GM21515 (cell line): Measurements from ENCODE around the gene CTIF.

Experiments used
- ATAC-seq: cut with Tn5 transposase; IDR thresholded peaks from one replicate; pipeline ENCODE4 v1.9.1; 2021; ENCODE audit not compliant: unreplicated experiment

CTIF gene

DNA sequence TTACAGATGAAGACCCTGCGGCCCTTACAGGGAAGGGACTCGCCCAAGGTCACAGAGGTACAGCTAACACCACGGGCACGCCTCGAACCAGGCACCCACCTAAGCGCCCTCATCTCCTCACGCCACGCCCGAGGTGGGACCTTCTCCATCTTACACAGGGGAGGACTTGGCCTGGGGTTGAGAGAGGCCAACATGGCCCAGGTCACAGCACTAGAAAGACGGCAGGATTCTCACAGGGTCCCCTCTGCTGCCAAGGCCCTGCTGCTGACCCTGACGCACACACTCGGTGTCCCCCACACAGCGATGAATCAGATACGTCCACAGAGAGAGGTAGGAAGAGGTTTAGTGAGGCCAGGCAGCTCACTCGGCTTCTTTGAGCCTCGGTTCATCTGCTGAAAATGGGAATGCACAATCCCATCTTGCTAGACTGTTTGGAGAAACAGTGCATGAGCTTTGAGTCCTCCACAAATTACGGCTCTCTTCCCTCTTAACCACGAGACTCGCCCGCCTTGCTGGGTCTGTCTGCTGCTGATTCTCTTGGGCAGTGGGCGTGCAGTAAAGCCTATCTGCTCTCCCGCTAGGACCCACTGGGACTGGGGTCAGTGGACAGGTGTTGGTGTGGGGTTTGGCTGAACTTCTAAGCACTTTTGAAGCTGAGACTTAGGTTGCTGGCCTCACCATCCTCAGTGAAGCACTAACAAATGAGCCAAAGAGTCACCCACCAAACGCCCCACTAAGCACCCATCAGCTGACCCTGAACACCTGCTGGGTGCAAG is 332.7 kb downstream of the CTIF start:
- no peak for ATAC-seq

DNA sequence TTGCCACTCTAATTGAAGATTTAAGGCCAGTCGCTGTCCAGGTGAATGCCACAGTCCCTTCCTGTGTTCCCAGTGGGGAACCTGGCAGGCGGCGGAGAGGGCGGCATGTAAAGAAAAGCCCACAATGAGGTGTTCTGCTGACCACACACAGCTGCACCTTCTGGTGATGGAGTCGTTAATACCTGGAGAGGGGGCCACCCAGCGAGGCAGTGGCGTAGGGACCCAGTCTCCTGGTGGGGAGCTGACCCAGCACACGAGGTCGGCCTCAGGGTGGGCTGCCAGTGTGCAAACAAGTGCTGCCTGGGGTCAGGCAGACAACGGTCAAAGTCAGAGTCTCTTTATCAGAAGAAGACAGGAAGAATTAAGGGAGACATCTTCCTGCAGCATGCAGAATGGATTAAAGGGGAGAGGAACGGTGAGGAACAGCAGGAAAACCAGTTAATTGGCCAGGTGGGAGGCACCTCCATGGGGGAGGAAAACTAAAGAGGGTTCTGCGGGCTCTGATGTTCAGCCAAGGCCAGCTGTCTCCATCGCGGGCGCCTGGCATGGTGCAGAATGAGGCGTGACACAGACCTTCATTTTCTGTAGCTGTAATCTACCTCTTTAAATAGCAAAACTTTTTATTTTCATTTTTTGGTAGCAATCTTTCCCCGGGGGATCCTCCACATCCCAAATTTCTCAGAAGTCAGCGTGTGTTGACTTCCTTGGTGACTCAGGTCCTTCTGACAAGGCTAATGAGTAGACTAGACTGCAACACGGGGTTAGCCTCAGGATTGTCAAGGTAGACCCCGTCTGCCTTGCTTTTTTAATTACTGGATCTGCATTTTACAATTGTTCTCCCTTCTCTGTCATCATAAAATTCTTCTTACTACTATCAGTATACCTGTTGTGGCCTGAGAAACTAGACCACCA is 333.7 kb downstream of the CTIF start:
- no peak for ATAC-seq

DNA sequence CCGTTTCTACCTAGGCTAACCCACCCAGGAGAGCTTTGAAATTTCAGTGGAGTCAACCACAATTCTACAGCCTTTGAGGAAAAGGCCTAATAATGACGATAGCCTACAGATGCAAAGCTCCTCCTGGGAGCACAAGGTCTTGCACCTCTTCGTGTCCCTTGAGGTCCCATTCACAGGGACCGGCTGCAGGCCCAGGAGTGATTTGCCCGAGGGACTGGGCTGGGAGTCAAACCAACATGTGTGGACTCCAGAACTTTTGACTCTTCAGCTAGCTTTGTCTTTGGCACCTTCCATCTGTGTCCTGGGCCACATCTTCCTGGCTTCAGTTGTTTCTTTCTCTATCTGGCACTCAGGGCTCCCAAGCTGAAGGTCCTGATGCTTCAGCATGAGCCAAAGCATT is 335.4 kb downstream of the CTIF start:
- no peak for ATAC-seq

DNA sequence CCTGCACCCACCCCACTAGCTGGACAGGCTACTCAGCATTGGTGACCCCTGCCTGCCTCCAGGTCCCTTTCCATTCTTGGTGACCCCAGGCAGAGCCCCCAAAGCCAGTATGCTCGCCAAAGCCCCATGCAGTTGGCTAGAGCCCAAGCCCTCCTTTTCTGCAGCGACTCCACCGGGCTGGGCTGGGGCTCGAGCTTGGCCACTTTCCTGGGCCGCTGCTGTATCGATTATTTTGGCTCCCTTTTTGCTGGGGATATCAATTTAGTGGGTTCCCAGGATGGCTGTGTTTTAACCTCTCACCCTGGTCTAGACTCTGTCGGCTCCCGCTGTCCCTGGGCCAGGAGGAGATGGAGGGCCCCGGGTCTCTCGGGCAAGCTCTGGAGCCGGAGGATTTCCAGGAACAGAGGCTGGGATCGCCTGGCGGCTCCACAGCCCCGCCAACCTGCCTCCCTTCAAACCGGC is 335.9 kb downstream of the CTIF start:
- no peak for ATAC-seq

DNA sequence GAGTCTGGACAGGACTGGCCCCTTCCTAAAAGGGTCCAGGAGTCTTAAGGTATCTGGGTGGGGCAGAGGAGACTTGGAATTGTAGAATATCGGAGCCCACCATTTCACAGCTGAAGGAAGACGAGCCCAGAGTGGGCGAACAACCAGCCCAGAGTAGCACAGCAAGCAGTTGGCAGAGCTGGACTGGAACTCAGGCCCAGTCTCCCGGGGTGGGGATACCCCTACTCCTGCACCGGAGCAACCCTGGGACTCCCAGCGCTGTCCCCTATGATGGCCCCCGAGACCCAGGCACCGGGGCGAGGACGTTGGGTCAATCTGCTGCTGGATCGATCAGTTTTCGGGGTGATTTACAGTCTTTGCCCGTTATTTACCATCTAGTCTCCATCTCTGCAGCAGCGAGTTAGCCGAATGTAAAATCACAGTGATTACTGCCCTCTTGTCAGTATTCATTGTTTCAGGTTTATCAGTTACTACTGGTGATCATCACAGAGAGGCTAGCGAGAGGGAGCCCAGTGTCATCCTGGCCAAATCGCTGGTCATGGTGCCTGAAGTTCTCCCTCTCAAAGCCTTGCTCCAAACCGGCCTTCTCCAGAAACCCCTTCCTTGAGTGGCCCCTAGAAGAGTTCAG is 336.6 kb downstream of the CTIF start:
- no peak for ATAC-seq

DNA sequence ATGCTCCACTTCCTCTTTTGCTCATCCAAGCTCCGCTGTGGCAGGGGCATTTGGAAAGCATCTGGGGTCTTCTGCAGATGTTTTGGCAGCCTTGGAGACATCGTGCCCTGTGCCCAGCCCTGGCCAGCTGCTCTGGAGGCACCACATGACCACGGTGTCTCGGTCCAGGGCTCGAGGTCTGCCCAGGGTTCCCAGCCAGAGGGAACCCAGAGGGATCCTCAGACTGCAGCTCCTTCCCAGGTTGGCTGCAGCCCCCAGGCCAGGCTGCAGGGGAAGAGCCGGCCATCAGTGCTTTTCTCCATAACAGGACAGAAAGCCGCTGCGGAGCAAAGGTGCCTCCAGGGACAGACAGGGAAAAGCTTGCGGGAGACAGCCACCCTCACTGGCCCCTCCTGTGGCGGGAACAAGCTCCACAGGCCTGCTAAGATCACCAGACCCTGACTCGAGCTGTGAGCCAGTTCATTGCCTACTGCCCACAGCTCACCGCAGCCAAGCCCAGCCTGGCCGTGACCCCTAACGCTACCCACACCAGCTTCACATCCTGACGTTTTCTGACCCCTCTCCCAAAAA is 337.2 kb downstream of the CTIF start:
- no peak for ATAC-seq

DNA sequence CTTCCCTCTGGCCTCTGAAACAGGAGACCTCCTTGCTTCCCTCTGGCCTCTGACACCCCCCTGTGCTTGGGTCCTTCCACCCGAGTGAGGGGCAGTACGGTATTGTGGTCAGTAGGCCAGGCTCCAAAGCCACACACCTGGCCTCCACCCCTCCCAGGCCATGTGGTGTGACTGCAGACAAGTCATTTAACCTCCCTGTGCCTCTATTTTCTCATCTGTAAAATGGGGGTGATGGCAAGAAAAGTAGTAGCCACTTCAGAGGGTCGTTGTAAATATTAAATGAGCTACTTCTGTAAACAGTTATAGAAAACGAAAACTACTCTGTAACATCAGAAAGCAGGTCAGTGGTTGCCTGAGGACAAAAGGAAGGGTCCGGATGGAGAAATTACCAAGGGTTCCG is 337.8 kb downstream of the CTIF start:
- ATAC-seq: no peak

DNA sequence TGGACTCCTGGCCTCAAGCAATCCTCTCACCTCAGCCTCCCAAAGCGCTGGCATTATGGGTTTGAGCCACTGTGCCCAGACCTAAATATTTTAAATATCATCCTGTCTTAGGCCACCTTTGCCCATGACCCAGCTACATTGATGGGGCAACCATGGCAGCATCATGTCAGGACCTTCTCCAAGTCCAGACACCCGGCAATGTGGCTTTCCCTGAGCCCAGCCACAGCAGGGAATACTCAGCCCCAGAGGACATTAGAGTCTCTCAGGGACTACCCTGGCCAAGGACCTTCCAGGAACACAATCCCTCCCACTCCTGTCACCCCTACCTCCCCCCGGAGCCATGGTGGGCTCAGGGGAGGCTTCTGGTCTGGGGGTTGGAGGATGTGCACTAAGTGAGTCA is 339.1 kb downstream of the CTIF start:
- no peak for ATAC-seq

DNA sequence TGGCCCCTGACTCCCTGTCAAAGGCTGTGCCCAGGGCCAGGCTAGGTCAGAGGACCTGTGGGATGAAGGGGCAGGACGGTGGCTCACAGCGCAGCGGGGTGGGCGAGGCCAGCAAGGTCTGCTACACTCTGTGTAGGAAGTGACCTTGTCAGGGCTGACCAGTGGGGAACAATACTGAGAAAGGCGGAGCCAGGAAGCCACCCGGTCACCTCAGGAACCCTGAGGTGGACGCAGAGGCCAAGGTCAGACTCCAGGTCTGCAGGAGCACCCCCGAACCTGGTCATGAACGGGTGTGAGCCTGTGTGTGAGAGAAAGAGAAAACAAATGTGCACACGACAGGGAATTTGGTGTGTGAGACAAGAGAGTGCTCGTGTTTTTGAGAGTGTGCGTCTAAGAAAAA is 339.6 kb downstream of the CTIF start:
- no peak for ATAC-seq

DNA sequence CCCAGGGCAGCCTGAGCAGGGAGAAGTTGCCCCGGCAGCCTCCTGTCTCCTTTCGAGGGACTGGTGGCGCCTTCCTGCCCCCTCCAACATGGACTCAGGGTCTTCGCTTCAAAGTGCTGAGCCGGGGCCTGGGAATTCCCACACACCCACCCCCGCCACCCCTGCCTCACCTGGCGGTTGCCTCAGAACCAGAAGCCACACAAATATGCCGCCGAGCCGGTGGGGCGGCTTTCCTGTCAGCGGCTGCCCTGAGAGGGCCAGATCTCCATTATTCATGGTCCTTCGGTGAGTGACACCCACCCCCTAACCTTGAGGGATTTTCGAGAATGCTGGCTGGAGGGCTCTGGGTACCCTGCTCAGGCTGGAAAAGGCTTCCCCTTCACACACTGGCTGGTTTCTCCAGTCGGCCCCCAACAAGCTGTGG is 340.2 kb downstream of the CTIF start:
- ATAC-seq: no peak

DNA sequence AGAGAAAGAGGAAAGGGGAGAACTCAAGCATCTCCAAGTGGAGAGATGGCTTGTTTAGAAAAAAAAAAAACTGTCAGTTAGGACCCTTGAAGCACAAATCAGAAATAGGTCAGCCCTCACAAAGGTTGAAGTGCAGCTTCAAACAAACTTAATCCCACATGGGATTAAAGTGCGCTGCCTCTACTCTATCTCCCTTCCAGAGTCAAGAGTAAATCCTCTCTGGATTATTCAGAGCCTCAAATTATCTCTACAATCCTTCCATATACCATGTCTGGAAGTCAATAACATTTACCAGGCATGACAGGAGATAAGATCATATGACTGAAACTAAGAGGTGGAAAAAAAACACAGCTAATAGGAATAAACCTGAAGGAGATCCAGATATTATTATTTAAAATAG is 342.1 kb downstream of the CTIF start:
- ATAC-seq: no peak

DNA sequence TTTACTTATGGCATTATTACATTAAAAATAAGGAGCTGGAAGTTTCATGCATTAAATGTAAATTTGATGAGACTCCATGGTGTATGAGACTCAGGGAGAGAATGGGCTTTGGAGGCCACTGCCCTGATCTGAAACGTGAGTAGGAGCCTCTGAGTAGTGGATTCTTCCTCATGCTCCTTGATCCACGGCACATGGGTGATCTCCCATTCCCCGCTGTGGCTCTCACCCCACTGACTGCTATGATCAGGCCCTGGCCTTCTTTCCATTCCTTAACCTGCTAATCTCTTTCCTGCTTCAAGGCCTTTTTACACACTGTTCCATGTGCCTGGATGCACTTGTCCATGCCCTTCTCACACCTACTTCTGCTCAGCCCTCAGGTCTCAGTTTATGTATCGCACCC is 343.5 kb downstream of the CTIF start:
- no peak for ATAC-seq

DNA sequence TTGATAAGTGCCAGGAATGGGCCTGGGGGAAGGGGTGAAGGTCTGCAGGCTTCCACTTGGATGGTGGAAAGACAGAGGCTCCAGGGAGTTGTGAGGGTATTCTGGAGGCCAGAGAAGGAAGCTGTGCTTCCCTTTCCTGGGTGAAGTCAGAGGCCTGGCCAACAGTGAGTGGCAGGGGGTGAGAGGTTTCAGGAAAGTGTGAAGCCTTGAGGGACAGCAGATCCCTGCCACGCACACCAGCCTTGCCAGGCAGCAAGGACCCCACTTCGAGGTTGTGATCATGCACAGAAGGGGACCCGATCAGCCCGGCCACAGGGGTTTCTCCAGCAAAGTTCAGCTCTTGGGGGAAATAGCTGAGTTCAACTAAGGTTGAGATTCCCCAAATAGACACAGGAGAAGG is 345.5 kb downstream of the CTIF start:
- ATAC-seq: no peak

DNA sequence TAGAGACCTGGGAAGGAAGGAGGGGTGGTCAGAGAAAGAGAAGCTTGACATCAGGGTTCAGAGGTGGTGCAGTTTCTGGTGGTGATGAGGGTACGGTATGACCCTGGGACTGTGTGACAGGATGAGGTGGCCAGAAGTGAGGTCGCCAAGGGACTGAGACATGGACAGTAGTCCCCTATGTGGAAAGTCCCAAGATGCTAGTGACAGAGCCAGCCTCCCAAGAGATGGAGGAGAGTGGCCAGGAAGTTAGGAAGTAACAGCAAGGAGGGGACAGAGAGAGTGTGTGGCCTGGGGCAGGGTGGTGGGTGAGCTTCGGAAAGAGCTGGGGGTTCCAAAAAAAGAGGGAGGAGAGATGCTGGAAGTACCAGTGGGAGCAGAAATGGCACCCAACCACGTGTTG is 345.9 kb downstream of the CTIF start:
- ATAC-seq: no peak

DNA sequence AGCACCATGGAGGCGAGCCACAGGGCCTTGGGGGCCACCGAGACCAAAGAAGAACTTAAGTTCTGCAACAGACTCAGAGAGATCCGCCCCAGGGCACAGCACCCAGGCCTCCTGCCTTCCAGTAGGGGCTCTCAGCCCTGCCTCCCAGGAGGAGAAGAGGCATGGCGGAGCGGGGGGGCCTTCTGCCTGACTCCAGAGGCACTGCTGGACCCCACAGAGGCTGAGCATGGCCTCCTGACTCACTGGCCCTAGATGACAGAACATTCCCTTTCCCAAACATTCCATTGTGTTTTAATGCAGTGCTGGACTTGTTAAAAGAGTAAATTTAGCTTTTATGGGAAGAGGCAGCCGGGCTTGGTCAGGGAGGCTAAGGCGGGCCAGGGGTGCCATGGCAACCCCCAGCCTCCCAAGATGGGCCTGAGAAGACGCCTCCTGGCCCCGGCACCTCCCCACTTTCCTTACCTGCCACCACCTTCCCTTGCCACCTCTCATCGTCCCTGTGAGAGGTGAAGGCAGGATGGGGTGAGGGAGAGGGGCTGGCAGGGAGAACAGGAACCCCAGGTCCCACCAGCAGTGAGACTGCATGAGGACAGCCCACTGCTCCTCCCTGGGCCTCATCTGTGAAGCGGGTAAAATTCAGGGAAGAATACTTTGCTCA is 346.6 kb downstream of the CTIF start:
- ATAC-seq: no peak

DNA sequence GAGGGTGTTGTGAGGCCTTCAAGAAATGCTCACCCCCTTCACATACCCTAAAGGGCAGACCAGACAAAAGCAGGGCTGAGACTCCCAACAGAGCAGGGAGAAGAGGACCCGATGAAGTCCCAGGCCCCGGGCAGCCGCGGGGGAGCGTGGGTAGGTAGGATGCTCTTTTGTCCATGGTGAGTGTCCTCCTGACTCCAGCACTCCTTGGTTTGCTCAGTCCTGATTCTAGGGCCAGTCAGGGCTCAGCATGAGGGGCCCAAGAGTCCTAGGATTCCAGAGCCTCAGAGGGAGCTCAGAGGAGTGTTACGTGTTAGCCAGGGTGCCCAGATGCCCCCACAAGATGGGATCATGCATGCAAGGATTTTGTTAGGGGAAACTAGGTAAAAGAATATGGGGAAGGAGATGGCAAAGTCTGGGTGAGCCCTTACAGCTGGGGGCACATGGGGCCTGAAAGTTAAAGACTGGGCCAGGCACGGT is 347.1 kb downstream of the CTIF start:
- ATAC-seq: no peak

DNA sequence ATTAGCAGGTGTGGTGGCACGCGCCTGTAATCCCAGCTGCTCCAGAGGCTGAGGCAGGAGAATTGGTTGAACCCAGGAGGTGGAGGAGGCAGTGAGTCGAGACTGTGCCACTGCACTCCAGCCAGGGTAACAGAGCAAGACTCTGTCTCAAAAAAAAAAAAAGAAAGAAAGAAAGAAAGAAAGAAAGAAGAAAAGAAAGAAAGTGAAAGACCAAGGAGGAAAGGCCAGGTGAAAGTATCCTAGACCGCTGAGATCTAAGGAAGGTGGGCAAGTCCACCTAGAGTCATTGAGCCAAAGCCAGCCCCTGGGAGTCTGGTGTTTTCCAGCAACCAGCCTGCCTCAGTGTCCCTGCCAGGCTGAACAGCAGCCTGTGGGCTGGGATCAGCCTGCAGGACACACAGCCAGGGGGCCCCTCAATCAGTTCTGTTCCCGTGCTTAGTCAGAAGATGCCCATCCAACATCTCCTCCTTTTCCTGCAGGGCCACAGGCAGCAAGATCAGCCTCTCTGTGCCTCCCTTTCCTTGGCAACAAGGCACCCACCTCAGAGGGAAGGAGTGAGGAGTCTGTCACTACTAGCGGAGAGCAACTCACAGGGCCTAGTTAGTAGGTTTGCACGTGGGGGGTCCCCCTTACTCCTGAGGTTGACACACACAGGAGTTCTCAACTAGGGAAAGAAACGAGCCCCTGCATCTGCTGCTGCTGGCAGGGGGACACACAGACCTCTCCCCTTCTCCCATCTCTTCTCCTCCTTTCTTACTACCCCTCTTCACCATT is 347.9 kb downstream of the CTIF start:
- ATAC-seq: no peak

DNA sequence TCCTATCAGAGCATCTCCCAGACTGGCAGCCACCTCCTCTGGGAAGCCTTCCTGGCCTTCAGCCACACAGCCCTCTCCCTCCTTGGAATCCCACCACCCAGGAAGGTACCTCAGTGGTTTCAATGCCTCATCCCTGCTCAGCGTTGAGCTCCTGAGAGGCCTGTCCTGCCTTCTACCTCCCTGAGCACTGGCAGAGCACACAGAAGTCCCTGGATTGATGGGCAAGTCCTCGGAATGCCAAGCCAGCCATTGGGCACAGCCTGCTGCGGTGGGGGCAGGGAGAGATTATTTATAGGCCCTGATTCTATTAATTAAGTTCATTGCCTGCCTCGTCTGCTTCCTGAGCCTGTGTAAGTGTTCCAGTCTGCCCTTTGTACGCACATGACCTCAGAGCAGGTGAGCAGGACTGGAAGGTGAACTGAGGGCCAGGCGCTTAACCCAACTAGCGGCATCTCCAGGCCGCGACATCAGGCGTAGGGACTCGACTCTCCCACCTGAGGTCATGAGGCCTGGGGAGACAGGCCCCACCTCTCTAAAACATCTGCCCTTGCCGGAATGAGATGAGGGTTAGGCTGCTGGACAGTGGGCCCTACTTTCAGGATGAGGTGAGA is 348.6 kb downstream of the CTIF start:
- ATAC-seq: no peak

DNA sequence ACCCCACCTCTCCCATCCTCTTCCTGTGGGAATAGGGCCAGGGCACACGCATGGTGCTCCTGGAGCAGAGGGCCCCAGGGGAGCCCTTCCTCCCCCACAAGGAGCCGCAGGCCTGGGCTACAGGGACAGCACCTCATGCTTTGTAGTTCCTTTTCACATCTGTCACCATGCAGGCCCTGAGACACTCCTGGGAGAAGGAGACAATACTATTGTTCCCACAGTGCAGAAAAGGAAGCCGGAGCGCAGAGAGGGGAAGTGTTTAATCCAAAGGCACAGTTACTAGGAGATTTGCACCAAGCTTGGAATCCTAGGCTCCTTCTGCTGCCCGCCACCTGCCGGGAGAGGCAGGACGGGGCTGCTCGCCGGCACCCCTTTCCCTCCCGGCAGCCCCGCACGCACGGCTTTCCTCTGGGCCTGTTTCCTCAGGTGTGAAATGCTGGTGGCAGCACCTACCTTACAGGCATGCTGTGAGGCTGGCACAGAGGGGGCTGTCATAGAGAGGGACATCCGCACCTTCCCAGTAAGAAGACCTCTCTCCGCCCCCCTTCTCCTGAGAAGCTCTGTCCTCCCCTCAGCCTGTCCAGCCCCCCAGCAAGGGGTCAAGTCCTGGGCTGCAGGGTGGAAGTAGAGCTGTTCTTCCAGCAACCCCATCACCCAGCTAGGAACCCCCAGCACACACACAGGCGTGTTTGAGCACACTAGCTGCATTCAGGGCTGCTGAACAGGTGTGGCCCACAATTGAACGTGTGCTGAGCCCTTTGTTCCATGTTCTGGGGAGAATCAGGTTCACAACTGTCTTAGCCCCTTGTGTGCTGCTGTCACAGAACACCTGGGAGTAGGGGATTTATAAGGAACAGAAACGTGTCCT is 349.3 kb downstream of the CTIF start:
- no peak for ATAC-seq
